Activated naive CD4-positive, alpha-beta T cell (primary cell): ENCODE data around the gene CNTN4.

Experiments used
- DNase-seq, 4 experiments: peaks; one replicate each; lab custom pipeline; 2025; lab: John Stamatoyannopoulos, UW

CNTN4 gene

GRCh38 chr3:2266606-2267005, 167.9 kb downstream of the CNTN4 start:
- no peak for DNase-seq

DNA sequence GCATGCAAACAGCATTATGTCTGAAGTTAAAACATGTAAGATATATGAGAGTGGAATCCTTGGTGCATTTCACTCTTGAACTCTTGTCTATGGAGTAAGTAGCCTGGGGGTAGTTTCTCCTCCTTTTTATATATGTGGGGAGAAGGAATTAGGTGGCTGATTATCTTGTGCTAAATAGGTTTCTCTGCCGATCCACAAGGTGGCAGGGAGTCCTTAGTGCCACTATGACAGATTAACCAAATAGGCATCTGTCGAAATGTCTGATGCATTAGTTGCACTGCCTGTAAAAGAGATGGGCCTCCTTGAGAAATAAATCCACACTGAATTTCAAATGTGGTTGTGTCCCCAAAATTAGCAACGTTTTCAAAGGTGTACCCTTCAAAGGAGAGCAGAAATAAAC, 170.1 kb downstream of the CNTN4 start:
- DNase-seq: no peak

- no peak for DNase-seq
These were observed 175.9 kb downstream of the CNTN4 start for GRCh38 chr3:2274526-2274925.

GRCh38 chr3:2283818-2284217, 185.2 kb downstream of the CNTN4 start:
- no peak for DNase-seq

GRCh38 chr3:2300938-2301337, 202.3 kb downstream of the CNTN4 start:
- no peak for DNase-seq

DNA sequence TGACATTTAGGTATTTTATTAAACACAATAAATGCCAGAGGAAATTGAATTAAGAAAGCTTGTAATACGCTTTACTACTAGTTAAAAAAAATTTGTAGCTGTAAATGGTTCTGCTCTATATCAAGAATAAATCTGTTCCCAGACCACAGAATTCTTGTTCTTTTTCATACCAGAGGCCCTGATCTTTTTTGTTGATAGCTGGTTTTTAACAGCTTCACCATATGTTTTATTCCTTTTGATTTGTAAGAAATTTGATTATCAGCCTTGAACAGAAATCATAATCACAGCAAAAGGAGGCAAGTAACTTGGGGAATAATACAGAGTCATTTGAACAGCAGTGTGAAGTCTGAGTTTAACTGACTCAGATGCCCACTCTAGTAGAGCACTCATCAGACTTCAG, 202.7 kb downstream of the CNTN4 start:
- no peak for DNase-seq

DNA sequence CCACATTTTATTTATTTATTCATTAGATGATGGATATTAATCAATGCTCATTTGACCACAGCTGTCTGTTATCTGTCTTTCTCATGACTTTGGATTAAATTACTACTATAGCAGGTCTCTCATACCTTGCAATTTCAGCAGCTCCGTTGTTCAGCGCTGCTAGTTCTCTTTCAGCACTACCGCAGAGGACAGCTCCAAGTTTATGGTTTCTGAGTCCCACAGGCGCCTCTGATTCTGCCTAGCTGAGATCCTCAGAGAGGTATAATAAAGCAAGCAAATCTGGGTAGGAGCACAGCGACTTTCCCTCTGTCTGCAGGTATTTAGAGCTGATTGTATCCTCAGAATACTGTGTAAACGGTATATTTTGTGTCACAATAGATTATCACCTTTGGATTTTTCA, 204.9 kb downstream of the CNTN4 start:
- no peak for DNase-seq

DNA sequence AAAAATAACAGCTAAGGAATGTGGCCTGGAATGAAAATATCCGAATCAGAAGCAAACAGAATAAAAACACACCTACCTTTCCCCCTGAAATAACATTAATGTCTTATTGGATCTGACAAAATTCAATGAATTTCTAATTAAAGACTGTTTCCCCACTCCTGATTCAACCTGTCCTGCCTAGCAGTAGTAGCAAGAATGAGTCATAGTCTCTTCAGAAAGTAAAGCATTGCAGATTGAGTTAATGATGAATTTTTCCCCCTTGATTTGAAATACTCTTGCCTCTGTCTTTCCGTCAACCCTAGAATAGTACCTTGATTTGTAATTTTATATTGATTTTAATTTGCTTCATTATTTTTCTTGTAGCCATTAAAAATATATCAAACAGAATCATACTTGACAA, 212.4 kb downstream of the CNTN4 start:
- no peak for DNase-seq

DNA sequence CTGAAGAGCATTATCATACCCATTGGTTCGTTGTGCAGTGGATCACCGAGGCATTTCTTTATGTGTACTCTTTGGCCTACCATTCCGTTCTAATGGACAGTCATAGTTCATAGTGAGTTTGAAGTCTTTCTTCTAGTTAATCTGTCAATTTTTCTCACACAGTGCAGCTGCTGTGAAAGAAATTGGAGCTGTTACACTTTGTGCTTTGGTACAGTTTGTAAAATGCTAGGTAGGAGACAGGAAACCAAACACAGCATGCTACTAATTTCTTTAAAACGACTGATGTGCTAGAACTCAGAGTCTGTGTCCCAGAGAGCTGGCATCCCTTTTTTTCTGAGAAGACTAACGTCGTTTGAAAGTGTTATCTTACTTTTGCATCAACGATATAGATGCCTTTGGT, 218.9 kb downstream of the CNTN4 start:
- no peak for DNase-seq

GRCh38 chr3:2334921-2335320, 236.3 kb downstream of the CNTN4 start:
- DNase-seq: no peak

- no peak for DNase-seq
These were observed 244.5 kb downstream of the CNTN4 start for GRCh38 chr3:2343031-2343682.

DNA sequence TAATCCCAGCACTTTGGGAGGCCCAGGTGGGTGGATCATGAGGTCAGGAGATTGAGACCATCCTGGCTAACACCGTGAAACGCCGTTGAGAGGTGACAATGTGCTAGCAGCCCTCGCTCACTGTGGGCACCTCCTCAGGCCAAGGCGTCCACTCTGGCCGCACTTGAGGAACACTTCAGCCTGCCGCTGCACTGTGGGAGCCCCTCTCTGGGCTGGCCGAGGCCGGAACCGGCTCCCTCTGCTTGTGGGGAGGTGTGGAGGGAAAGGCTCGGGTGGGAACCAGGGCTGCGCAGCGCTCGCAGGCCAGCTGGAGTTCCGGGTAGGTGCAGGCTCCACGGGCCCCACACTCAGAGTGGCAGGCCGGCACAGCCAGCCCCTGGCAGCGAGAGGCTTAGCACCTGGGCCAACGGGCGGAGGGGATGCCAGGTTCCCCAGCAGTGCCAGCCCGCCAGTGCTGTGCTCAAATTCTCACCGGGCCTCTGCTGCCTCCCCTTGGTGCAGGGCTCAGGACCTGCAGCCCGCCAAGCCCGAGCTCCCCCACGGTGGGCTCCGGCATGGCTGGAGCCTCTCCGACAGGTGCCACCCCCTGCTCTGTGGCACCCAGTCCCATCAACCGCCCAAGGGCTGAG, 253.6 kb downstream of the CNTN4 start:
- DNase-seq: no peak

- DNase-seq: no peak
These were observed 256.0 kb downstream of the CNTN4 start for GRCh38 chr3:2354702-2355101.

DNA sequence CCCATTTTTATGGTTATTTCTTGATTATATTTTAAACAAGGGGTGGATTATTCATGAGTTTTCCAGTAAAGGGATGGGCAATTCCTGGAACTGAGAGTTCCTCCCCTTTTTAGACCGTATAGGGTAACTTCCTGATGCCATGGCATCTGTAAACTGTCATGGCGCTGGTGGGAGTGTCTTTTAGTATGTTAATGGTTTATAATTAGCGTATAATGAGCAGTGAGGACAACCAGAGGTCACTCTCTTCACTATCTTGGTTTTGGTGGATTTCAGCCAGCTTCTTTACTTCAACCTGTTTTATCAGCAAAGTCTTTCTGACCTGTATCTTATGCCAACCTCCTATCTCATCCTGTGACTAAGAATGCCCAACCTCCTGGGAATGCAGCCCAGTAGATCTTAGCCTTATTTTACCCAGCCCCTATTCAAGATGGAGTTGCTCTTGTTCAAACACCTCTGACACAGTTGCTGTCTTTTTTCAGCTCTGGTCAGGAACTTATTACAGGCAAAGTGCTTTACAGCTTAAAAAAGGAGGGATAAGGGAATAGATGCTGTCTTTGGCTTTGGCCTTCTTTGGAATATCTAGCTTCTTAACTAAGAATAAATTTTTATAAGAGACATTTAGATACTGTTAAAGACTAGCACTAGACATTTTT, 257.8 kb downstream of the CNTN4 start:
- no peak for DNase-seq

- no peak for DNase-seq
These were observed 262.1 kb downstream of the CNTN4 start for GRCh38 chr3:2360815-2361214.

GRCh38 chr3:2362122-2362521, 263.5 kb downstream of the CNTN4 start:
- DNase-seq: no peak

GRCh38 chr3:2363854-2364253, 265.2 kb downstream of the CNTN4 start:
- no peak for DNase-seq

- DNase-seq: no peak
These were observed 271.7 kb downstream of the CNTN4 start for GRCh38 chr3:2370317-2370716.

DNA sequence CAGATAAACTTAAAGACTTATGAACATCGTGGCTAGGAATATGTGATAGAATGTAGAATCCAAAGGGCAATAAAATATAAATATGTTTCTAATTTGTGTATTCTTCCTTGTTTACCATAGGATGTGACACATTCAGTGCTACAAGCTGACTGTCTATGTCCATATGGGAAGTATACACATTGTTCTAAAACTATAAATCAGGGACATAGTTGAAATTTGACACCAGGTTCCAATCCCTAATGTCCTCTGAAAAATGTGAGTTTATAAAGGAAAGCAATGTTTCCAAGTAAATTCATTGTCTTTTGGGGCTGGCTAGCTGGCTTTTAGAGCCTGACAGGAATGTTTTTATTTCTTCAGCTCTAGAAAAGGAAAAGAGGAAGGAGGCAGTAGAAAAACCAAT, 273.6 kb downstream of the CNTN4 start:
- DNase-seq: no peak

DNA sequence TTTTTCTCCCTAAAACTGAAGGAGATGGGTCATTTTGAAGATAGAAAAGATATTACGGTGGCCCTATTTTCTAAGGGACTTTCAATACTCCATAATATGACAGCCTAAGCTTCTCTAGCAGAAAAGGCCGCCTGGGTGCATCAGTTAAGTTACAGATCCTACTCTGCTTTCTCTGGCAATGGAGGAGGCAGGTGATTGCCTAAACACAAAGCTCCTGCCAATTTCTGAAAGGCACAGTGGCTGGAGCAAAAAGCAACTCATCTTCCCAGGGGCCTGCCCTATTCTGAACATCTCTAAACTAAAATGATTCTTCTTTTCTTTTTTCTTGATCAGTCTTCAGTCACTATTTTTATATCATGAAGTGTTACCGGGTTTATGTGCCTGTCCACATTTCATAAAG, 276.7 kb downstream of the CNTN4 start:
- DNase-seq: no peak

GRCh38 chr3:2377281-2377680, 278.6 kb downstream of the CNTN4 start:
- no peak for DNase-seq

DNA sequence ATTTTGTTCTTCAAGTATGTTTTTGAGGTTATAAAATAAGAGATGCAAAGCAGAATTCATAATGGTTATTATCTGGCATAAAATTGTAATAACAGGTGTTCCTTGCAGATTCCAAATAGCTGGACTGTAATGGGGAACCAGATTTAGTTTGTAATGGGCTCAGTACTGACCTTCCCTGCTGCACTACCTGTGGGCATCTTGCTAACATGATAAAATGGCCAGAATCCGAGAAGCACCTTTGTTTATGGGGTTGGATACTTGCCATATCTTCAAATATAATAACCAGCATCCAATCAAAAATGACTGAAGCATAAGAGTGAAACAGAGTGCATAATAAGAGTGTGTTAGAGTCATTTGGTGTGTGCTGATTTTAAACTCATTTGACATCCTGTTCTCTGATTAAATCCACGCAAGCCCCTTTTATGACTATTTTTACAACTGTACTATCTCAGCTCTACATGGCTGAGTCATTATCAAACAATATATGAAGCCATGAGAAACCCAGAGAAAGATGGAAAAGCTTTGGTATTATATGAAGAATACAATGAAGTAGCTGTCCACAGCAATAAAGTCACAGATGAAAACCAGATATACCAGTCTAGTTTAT, 292.4 kb downstream of the CNTN4 start:
- DNase-seq: no peak

DNA sequence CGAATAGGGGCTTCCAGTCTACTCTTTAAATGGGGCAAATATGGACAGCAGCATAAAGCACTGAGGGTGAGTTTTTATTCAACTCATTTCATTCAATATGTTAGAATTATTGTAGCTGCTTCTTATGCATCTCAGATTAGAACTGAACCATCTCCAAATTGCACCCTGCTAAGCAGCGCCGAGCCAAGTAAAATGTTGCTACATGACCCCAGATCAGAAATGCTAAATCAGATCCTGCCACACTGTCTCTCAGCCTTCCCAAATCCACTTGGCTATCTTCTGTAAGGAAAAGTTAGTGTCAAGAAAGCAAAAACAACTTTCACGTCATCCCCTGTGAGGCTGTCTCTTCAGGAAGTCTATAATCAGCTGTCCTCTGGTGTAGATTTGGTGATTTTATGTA, 293.2 kb downstream of the CNTN4 start:
- no peak for DNase-seq
